ENCODE measurements around the gene OR3A2. TPM values are rescaled to one million over a fixed set of nuclear protein-coding genes. Genes with fewer than 3 reads are reported as not detected.
"Not testable (repeated sequence)": the region's sequence is repeated elsewhere in the genome, so short reads cannot be mapped to it uniquely, and the experiment has no call there.

The OR3A2 gene
- total and polyA plus RNA-seq, 7 donors, result 0.04 to 0.40 (median 0.36) TPM; not detected in 4

GRCh38 chr17:3260163-3260562 lies 125.9 kb downstream of the OR3A2 start:
- WGBS, 3 donors, result 74 to 81% (median 77%) methylated on average over 1 of the region's 1 CpG
- Histone ChIP-seq H3K27ac (no peak overlapping the region), H3K9me3 (no peaks in the 10 kb centered on the region), H3K4me3 (no peak overlapping the region), H3K4me1 (no peaks in the 10 kb centered on the region), H3K36me3 (ENCODE audit: insufficient read depth in 1 of 2, low read depth in 1 of 2) (no peaks in the 10 kb centered on the region), H3K27me3 (ENCODE audit: insufficient read depth in 3 of 3, low read length in 2 of 3) (peaks cover 0 to 4% (median 2%) of the 10 kb centered on the region in 3 donors)
- no peak for DNase-seq
- no peak for TF ChIP-seq CTCF (IDR thresholded peaks at IDR 0.05)
- intact Hi-C loops (cut with DNase I), result no loop called here
- no peak for ATAC-seq

GRCh38 chr17:3256575-3256974 lies 129.5 kb downstream of the OR3A2 start:
- H3K4me3 ChIP-seq, result no peak overlapping the region
- no peaks in the 10 kb centered on the region for H3K4me1 ChIP-seq
- H3K36me3 ChIP-seq (ENCODE audit: insufficient read depth in 1 of 2, low read depth in 1 of 2), result no peaks in the 10 kb centered on the region
- WGBS, 3 donors, result 88 to 92% (median 92%) methylated on average over 8 of the region's 8 CpGs
- peaks cover 0 to 4% (median 2%) of the 10 kb centered on the region in 3 donors for H3K27me3 ChIP-seq (ENCODE audit: insufficient read depth in 3 of 3, low read length in 2 of 3)
- H3K9me3 ChIP-seq, result no peaks in the 10 kb centered on the region
- DNase-seq, result no peak
- H3K27ac ChIP-seq, result no peak overlapping the region
- intact Hi-C loops (cut with DNase I), result no loop called here
- no peak for ATAC-seq
- TF ChIP-seq CTCF (IDR thresholded peaks at IDR 0.05), result no peak

- H3K36me3 ChIP-seq (ENCODE audit: insufficient read depth in 1 of 2, low read depth in 1 of 2); ATAC-seq; H3K4me1 ChIP-seq; H3K9me3 ChIP-seq; DNase-seq; H3K27ac ChIP-seq; intact Hi-C loops (cut with DNase I); H3K27me3 ChIP-seq (ENCODE audit: insufficient read depth in 3 of 3, low read length in 2 of 3); H3K4me3 ChIP-seq: not testable (repeated sequence)
- WGBS, 3 donors, result 85 to 97% methylated on average over 1 of the region's 2 CpGs; no CpG with 5 or more reads in 1 of the 3 donors
Observed at GRCh38 chr17:3249013-3249412, 137.1 kb downstream of the OR3A2 start.

GRCh38 chr17:3244841-3245240 lies 141.3 kb downstream of the OR3A2 start:
- H3K9me3 ChIP-seq; DNase-seq; H3K4me1 ChIP-seq; H3K4me3 ChIP-seq; ATAC-seq; H3K27ac ChIP-seq; H3K27me3 ChIP-seq (ENCODE audit: insufficient read depth in 3 of 3, low read length in 2 of 3); intact Hi-C loops (cut with DNase I); H3K36me3 ChIP-seq (ENCODE audit: insufficient read depth in 1 of 2, low read depth in 1 of 2): not testable (repeated sequence)
- 45 to 50% (median 49%) methylated on average over 1 of the region's 1 CpG for WGBS, 3 donors

- H3K36me3 ChIP-seq (ENCODE audit: insufficient read depth in 1 of 2, low read depth in 1 of 2); H3K9me3 ChIP-seq; DNase-seq; intact Hi-C loops (cut with DNase I); H3K27me3 ChIP-seq (ENCODE audit: insufficient read depth in 3 of 3, low read length in 2 of 3); H3K4me1 ChIP-seq; H3K27ac ChIP-seq; H3K4me3 ChIP-seq; ATAC-seq: not testable (repeated sequence)
- WGBS, 3 donors, result 78 to 94% methylated on average over 1 of the region's 1 CpG; no CpG with 5 or more reads in 1 of the 3 donors
Observed at GRCh38 chr17:3241044-3241443, 145.1 kb downstream of the OR3A2 start.

- H3K27ac ChIP-seq, ATAC-seq: not testable (repeated sequence)
- 0 to 5% (median 0%) methylated on average over 1 of the region's 2 CpGs for WGBS, 3 donors
Observed at GRCh38 chr17:3238685-3239084, 147.4 kb downstream of the OR3A2 start.

GRCh38 chr17:3232300-3232699 lies 153.8 kb downstream of the OR3A2 start:
- intact Hi-C loops (cut with DNase I); H3K4me3 ChIP-seq; DNase-seq; H3K9me3 ChIP-seq; H3K27ac ChIP-seq; H3K4me1 ChIP-seq; H3K27me3 ChIP-seq (ENCODE audit: insufficient read depth in 3 of 3, low read length in 2 of 3); H3K36me3 ChIP-seq (ENCODE audit: insufficient read depth in 1 of 2, low read depth in 1 of 2); ATAC-seq: not testable (repeated sequence)
- WGBS, 3 donors, result 78 to 80% (median 79%) methylated on average over 6 to 8 of the region's 8 CpGs

More at GRCh38 chr17:3238685-3239084, 147.4 kb downstream of the OR3A2 start:
- H3K4me1 ChIP-seq; DNase-seq; intact Hi-C loops (cut with DNase I); H3K9me3 ChIP-seq; H3K36me3 ChIP-seq (ENCODE audit: insufficient read depth in 1 of 2, low read depth in 1 of 2); H3K4me3 ChIP-seq; H3K27me3 ChIP-seq (ENCODE audit: insufficient read depth in 3 of 3, low read length in 2 of 3): not testable (repeated sequence)

Other genes starting within 250 kb of the OR3A2 start
- not detected for gene OR1A2, start 188.8 kb downstream of the OR3A2 start, total RNA-seq
- gene OR1A2, start 188.8 kb downstream of the OR3A2 start, polyA plus RNA-seq, result not detected
- not detected for gene OR1A1, start 178.6 kb downstream of the OR3A2 start, total RNA-seq
- not detected for gene OR1A1, start 178.6 kb downstream of the OR3A2 start, polyA plus RNA-seq
- not detected for gene OR3A1, start 87.9 kb downstream of the OR3A2 start, total RNA-seq
- gene OR3A1, start 87.9 kb downstream of the OR3A2 start, polyA plus RNA-seq, result not detected
- under 1 TPM in 1 of 4 donors, not detected in 3; 0.34 TPM for gene OR1E1, start 12.1 kb upstream of the OR3A2 start, total RNA-seq
- gene OR1E1, start 12.1 kb upstream of the OR3A2 start, polyA plus RNA-seq, result under 1 TPM in 1 of 3 donors, not detected in 2; 0.04 TPM
- not detected for gene OR3A3, start 25.1 kb upstream of the OR3A2 start, total RNA-seq
- gene OR3A3, start 25.1 kb upstream of the OR3A2 start, polyA plus RNA-seq, result not detected
- gene OR1E2, start 47.5 kb upstream of the OR3A2 start, total RNA-seq, result not detected
- not detected for gene OR1E2, start 47.5 kb upstream of the OR3A2 start, polyA plus RNA-seq
- under 1 TPM in 2 of 4 donors, not detected in 2; 0.50 to 0.54 TPM for gene SPATA22, start 85.5 kb upstream of the OR3A2 start, total RNA-seq
- under 1 TPM in 2 of 3 donors, not detected in 1; 0.05 to 0.12 TPM for gene SPATA22, start 85.5 kb upstream of the OR3A2 start, polyA plus RNA-seq
- gene ASPA, start 89.7 kb upstream of the OR3A2 start, total RNA-seq, result 1 to 10 TPM; 2.9 to 4.8 (median 3.9) TPM
- 1 to 10 TPM in 2 of 3 donors, under 1 TPM in 1; 0.68 to 2.3 (median 1.2) TPM for gene ASPA, start 89.7 kb upstream of the OR3A2 start, polyA plus RNA-seq
- 10 to 100 TPM in 1 of 4 donors, 1 to 10 TPM in 1, under 1 TPM in 2; 0.71 to 10.1 (median 1.1) TPM for gene TRPV3, start 171.5 kb upstream of the OR3A2 start, total RNA-seq
- under 1 TPM; 0.32 to 0.38 (median 0.36) TPM for gene TRPV3, start 171.5 kb upstream of the OR3A2 start, polyA plus RNA-seq
- gene TRPV1, start 223.1 kb upstream of the OR3A2 start, total RNA-seq, result 1 to 10 TPM; 1.4 to 3.6 (median 2.7) TPM
- 1 to 10 TPM; 1.8 to 4.8 (median 3.1) TPM for gene TRPV1, start 223.1 kb upstream of the OR3A2 start, polyA plus RNA-seq
- gene SHPK, start 249.9 kb upstream of the OR3A2 start, total RNA-seq, result 1 to 10 TPM; 1.7 to 3.8 (median 2.3) TPM
- 1 to 10 TPM; 2.0 to 2.5 (median 2.2) TPM for gene SHPK, start 249.9 kb upstream of the OR3A2 start, polyA plus RNA-seq